Inflammatory macrophage treated with lipopolysaccharide for 4 hours (primary cell): ENCODE results near the gene EIF3L.
"Not testable (repeated sequence)": the region's sequence is repeated elsewhere in the genome, so short reads cannot be mapped to it uniquely, and the experiment has no call there.

Source experiments
- DNase-seq: peaks from one replicate; pipeline ENCODE4 v3.0.0-alpha.2; 2020

EIF3L gene

DNA sequence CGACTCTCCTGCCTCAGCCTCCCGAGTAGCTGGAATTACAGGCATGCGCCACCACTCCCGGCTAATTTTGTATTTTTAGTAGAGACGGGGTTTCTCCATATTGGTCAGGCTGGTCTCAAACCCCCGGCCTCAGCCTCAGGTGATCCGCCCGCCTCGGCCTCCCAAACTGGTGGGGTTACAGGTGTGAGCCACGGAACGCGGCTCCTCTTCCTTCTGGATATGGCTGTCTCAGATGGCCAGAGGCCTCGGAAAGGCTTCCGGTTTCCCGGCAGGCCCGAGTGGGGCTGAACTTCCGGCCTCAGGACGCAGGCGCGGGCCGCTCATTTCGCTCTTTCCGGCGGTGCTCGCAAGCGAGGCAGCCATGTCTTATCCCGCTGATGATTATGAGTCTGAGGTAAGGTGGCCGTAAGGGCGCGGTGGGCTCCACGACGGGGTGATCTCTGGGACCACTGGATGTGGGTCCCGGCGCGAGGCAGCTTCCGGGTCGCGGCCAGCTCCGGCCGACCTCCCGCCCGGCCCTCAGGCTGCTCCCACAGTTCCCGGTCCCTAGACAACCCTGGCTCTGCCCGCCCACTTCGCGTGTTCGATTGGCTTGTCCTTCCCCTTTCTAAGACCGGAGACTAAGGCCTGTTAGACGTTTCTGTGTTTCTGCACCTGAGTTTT is at the start of gene EIF3L:
EIF3L (plus strand) TSS at position 331 of the 663 bp plus-strand sequence; CDS start at position 362, 31 bp downstream.
- DNase-seq = peak; percentile 93

DNA sequence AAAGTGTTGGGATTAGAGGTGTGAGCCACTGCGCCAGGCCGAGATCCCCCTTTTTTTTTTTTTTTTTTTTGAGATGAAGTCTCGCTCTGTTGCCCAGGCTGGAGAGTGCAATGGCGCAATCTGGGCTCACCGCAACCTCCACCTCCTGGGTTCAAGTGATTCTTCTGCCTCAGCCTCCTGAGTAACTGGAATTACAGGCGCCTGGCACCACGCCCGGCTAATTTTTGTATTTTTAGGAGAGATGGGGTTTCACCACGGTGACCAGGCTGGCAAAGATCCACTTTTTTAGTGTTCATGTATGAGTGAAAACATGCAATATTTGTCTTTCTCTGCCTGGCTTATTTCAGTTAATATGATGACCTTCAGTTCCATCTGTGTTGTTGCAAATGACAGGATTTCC is 49.2 kb upstream of the EIF3L start:
- DNase-seq = not testable (repeated sequence)

DNA sequence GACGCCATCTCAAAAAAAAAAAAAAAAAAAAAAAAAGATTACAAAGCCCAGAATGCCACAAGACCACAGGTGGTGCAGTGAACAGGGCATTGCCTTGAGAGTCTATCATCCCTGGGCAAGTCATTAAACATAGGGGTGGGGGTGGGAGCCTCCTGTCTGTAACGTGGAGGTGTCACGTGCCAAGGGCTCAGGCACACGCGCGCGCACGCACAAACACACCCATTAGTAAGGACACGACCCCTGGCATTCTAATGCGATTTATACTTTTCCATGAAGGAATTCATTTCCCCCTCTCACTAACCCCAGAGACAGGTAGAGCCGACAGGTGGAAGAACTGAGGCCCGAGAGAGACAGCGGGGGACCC is 47.3 kb upstream of the EIF3L start:
- no peak for DNase-seq

DNA sequence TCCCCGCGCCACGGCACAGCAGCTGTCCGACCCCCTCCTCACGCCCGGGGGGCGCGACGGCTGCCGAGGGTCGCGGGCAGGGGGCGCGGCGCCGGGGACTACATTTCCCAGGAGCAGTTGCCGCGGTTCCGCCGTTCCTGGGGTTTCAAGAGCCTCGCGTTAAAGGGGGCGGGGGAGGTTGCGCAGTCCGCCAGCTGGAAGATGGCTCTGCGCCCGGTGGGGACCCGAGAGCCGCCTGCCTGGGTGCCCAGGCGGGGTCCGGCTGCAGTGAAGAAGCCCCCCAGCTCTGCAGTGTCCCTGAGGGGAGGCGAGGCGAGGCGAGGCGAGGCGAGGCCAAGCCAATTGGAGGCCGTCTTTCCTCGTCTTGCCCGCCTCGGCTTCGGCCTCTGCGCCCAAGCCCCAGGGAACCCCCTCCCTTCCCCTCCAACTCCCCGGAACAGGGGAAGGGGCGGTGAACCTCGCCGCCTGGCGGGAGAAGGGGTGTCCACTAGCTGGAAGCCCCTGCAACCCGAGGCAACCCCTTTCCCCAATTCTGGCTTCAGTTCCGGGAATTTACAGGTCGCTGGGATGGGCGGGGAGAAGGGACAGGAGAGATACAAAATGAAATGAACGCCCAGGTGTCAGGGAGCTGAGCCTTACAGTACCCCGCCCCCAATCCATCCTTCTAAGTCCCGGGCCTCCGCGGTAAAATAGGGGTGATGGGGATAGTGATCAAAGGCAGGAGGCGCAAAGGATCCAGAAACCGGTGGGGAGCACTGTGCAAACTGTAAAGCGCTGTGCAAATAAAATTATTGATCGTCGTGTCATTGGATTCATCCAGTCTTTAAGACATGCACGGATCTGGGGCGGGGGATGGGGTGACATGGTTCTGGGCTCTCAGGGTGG is 46.7 kb upstream of the EIF3L start:
- peak; percentile 27 for DNase-seq

DNA sequence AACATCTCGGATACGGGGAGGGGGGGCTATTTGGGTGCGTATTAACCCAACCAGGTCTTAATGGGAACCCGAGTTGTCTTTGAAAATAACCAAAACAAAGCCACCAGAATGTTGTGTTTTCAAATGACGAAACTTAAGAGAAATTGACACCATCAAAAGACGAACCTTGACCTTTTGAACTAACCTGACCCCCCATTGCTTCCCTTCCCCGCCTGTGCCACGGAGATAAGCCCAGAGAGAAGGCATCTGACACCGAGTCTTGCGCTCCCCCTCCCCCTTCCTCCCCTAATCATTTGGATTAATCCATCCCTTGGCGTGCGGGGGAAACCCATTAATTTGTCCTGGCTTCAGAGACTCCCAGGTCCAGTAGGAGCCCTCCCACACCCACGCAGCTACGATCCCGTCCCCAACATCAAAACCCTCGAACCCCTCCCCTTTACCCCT is 46.0 kb upstream of the EIF3L start:
- DNase-seq = no peak

DNA sequence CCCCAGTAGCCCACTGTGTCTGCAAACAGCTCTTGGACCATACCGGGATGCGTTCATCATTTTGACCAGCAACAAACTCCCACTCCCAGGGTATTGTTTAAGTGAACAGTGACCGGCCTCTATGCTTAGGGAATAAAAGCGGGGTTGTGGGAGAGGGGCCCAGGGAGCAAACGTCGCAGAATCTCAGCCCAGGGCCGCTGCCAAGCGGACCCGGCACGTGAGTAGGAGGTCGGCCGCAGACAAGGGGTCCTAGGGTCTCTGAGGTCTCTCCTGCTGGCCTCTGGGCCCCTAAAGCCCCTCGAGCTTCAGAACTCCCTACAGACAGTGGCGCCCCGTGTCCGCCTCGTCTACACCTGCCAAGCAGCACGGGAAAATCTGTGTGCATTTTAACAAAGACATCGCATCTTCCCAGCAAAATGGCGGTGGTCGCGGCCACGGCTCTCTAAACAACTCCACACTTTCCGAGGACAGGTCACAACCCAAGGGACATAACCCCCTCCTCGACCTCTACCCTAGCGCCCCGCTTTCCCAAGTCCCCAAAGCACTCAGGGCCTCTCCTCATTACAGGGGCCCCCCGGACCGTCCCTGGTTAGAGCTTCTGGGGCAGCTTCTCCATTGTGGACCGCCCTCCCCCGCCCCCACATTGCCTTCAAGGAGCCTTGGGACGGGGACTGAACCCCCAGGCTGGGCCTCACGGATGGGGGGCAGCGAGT is 45.4 kb upstream of the EIF3L start:
- no peak for DNase-seq

DNA sequence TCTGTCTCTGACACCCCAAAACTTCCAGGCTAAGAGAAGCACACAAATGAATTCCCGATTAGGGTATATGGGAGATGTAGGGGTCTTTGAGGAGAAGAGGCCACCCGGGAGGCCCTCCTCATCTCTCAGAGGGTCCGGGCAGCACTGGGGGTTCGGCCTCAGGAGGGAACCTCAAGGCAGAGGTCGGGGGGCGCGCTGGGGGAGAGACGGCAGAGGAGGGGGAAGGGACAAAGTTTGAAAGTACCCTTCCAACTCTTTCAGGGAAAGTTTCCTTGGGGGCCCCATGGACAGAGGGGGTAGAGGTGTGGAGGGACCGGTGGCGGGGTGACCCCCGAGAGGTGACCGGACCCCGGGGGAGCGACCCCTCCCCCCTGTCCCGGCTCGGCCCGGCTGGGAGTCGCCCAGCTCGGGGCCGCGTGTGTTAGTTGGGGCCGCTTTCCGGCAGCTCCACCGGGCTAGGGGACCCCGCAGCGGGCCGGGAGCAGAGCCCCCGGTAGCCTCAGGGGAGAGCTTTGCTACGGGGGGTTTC is 44.8 kb upstream of the EIF3L start:
- no peak for DNase-seq

DNA sequence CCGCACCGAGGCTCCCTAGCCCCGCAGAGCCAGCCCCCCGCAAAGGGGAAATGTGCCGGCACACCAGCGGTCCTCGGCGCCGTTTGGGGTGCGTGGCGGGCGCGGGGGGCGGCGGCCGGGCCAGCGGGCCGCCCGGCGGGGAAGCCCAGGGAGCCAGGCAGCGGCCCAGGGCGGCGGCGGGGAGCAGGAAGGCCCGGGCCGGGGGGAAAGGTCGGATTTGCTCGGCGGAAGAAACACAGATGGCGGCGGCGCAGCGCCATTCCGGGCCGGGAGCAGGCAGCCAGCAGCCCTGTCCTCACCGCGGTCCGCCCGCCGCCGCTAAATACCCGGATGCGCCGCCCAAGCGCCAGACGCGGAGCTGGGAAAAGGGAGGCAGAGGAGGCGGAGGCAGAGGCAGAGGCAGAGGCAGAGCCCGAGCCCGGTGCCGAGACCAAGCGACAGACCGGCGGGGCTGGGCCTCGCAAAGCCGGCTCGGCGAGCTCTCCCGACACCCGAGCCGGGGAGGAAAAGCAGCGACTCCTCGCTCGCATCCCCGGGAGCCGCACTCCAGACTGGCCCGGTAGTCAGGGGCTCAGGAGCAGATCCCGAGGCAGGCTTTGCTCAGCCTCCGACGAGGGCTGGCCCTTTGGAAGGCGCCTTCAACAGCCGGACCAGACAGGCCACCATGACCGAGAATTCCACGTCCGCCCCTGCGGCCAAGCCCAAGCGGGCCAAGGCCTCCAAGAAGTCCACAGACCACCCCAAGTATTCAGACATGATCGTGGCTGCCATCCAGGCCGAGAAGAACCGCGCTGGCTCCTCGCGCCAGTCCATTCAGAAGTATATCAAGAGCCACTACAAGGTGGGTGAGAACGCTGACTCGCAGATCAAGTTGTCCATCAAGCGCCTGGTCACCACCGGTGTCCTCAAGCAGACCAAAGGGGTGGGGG is 44.1 kb upstream of the EIF3L start:
- peak; percentile 76 for DNase-seq

DNA sequence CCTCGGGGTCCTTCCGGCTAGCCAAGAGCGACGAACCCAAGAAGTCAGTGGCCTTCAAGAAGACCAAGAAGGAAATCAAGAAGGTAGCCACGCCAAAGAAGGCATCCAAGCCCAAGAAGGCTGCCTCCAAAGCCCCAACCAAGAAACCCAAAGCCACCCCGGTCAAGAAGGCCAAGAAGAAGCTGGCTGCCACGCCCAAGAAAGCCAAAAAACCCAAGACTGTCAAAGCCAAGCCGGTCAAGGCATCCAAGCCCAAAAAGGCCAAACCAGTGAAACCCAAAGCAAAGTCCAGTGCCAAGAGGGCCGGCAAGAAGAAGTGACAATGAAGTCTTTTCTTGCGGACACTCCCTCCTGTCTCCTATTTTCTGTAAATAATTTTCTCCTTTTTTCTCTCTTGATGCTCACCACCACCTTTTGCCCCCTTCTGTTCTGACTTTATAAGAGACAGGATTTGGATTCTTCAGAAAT is 43.4 kb upstream of the EIF3L start:
- DNase-seq = no peak

DNA sequence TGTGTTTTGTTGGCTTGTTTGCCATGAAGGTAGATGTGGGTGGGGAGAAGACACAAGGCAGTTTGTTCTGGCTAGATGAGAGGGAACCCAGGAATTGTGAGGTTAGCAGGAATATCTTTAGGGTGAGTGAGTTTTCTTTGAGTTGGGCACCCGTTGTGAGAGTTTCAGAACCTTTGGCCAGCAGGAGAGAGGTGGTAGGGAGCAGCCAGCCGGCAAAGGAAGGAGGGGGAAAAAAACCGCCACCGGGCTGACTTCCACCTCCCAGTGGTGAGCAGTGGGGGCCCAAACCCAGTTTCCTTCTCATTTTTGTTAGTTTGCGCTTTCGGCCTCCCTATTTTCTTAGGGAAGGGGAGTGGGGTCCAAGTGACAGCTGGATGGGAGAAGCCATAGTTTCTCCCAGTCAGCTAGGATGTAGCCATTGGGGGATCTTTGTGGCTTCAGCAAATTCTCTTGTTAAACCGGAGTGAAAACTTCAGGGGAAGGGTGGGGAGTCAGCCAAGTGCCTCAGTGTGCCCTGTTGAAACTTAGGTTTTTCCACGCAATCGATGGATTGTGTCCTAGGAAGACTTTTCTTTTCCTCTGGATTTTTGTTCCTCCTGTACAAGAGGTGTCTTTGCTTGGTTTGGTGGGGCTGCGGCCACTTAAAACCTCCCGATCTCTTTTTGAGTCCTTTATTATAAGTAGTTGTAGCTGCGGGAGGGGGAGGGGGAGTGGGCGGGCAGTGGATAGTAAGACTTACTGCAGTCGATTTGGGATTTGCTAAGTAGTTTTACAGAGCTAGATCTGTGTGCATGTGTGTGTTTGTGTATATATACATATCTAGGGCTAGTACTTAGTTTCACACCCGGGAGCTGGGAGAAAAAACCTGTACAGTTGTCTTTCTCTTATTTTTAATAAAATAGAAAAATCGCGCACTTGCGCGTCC is 42.5 kb upstream of the EIF3L start:
- DNase-seq = peak; percentile 13

DNA sequence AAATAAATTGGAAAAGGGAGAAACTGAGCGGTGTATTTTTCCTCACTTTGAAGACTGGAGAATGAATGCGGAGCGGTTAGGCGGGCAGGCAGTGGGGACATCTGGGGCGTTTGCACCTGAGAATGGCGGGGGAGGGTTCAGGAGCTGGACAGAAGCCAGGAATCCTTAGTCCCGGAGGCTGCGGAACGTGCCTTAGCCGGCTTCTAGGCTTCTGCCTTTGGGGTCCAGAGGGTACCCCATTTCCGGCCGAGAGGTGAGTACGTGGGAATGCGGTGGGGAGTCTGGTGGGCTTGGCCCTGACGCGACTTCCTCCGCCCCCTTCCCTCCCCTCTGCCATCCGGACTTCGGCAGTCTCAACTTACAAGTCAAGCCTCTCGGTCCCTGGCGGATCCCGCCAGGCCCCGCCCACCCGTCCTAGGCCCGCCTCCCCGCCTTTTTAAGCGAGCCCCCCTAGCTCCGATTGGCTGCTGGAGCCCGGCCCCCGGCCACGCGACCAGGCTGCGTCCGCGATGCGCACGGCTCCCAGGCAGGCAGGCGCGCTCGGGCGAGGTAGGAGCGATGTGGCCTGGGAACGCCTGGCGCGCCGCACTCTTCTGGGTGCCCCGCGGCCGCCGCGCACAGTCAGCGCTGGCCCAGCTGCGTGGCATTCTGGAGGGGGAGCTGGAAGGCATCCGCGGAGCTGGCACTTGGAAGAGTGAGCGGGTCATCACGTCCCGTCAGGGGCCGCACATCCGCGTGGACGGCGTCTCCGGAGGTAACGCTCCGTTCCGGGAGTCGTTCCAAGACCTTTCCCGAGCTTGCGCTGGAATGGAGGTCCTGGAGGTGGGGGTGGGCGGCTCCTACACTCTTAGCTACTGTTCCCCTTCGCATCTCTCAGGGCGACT is 41.6 kb upstream of the EIF3L start, which contains the start of gene GCAT:
GCAT (plus strand) TSS at position 525 of the 884 bp plus-strand sequence; CDS start at position 559, 34 bp downstream.
- DNase-seq = peak; percentile 91

DNA sequence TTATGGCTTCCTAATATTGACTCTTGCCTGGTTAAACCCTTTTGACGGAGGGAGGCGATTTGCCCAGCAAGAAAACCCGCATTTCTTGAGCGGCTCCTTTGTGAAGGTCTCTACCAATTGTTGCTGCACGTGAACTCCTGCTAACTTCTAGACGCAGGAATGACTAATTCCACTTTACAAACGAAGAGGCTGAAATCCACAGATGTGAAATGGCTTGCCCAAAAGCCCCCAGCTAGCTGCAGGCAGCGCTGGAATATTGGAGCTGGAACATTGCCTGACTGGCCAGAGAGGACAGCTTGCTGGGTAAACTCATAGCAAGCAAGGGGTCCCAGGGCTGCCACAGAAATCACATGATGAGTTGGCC is 40.9 kb upstream of the EIF3L start:
- no peak for DNase-seq

DNA sequence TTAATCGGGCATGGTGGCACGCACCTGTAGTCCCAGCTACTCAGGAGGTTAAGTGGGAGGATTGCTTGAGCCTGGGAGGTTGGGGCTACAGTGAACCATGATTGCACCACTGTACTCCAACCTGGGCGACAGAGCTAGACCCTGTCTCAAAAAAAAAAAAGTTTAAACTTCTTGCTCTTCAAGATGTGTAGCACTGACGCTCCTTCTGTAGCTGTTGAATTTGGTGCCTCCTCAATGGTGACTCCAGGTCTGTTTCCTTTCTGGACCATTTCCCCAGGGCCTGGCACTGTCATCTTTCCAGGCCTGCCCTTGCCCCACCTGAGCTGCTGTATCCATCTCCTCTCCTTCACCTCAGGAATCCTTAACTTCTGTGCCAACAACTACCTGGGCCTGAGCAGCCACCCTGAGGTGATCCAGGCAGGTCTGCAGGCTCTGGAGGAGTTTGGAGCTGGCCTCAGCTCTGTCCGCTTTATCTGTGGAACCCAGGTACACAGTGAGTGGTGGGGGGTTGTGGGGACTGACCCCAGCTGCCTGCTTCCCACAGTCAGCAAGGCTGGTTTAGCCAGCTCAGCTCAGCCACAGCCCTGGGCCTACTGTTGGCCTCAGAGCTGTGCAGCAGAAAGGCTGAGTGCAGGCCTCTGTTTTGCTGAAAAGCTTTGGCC is 39.4 kb upstream of the EIF3L start:
- no peak for DNase-seq

DNA sequence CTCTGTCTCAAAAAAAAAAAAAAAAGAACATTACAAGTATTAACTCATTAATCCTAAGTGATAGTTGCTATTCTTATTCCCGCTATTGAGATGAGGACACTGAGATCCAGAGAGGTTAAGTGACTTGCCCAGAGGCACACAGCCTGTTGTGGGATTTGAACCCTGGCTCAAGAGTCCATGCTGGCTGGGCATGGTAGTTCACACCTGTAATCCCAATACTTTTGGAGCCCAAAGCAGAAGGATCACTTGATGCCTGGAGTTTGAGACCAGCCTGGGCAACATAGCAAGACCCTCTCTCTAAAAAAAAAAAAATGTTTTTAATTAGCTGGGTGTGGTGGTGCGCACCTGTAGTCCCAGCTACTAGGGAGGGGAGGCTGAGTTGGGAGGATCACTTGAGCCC is 37.4 kb upstream of the EIF3L start:
- no peak for DNase-seq

DNA sequence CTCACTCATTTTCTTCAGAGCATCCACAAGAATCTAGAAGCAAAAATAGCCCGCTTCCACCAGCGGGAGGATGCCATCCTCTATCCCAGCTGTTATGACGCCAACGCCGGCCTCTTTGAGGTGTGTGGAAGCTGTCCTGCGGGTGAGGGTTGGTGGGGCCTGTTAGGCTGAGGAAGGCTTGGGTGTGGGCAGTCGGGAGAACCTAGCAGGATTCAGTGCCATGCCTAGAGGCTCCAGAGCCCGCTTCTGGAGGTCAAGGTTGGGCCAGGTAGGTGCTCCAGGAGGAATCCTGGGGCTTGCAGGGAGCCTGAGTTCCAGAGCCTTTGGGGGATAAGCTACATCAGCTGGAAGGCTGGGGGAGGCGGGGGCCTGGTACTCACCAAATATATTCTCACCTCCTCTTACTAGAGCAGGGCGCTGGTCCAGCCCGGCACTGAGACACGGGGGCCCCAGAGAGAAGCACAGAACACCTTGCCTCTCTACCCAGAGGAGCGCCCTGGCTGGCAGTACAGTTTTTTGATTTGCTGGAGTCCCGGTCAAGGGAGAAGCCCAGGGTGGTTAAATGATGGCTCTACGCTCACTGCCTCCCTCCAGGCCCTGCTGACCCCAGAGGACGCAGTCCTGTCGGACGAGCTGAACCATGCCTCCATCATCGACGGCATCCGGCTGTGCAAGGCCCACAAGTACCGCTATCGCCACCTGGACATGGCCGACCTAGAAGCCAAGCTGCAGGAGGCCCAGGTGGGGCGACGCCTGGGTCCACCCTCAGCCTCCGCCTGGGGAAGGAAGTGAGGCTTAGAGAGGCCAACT is 36.1 kb upstream of the EIF3L start:
- DNase-seq = no peak

DNA sequence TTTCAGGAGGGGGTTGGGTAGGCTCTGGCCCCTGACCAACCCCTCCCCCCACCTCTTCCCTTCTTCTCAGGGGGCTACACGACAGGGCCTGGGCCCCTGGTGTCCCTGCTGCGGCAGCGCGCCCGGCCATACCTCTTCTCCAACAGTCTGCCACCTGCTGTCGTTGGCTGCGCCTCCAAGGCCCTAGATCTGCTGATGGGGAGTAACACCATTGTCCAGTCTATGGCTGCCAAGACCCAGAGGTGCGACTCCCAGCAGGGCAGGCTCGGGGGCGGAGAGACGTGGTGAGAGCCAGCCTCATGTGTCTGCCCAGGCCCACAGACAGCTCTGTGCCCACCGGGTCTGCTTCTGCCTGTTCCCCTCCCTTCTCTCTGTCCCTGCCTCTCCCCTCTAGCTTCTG is 33.6 kb upstream of the EIF3L start:
- no peak for DNase-seq

DNA sequence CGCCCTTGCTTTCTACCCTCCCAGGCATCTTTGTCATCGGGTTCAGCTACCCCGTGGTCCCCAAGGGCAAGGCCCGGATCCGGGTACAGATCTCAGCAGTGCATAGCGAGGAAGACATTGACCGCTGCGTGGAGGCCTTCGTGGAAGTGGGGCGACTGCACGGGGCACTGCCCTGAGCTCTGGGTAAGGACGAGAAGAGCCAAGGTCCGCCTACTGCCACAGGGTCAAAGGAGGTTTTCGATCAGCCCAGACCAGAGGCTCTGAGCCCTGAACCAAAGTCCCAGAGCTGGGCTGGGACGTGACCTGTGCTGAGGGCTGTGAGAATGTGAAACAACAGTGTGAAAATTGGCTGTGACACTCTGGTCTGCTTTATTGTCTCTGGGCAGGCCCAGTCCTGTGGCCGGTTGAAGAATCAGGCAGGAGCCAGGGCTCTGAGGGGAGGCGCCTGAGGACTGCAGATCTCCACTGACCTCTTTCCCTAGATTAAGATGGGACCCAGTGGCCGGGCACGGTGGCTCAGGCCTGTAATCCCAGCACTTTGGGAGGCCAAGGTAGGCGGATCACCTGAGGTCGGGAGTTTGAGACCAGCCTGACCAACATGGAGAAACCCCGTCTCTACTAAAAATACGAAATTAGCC is 32.6 kb upstream of the EIF3L start:
- no peak for DNase-seq
